ENCODE results near the gene TNPO2.

DNA sequence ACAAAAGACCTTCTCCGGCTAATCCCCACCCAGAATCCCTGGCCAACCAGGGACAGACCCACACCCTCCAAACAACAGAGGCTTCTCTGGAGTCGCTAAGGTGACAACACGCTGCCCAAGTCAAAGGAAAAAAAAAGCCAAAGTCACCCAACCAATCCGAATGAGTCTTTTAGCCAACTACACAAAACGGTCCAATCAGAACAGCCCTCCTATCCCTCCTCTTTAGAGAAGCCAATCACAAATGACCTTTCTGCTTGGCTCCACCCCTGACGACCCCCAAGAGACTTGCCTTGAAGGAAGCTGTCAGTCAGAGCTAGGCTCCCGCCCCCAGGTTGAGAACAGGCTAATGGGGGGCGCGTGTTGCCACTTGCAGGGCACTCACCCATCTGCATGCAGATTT is 20.7 kb downstream of the TNPO2 start:
- TF ChIP-seq EZH2 (IDR thresholded peaks at IDR 0.05; ENCODE audit: insufficient read depth, poor library complexity, severe bottlenecking) (no peak), EZH2phosphoT487 (IDR thresholded peaks at IDR 0.05; ENCODE audit: insufficient read depth, low read depth) (no peak)

Measured in GM23248 (cell line).